ENCODE results near the gene FOXL3.

DNA sequence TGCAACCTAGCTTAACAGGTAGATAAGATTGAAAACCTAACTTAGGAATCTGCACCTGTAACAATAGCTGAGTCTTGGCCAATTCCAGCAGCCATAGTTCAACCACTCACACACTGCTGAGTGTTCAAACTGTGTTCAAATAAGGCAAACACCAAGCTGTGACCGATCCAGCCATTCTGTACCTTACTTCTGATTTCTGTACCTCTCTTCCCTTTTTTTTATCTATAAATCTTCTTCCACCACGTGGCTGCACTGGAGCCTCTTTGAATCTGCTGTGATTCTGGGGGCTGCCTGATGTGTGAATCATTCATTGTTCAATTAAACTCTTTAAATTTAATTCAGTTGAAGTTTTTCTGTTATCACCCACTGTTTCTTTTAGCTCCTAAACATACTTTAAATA lies 15.7 kb upstream of the FOXL3 start:
- no peak for TF ChIP-seq POLR2AphosphoS5 (IDR thresholded peaks at IDR 0.05; ENCODE audit: borderline replicate concordance, low read depth, low read length)
- TF ChIP-seq EZH2 (IDR thresholded peaks at IDR 0.05), result no peak
- TF ChIP-seq FOXP2 (optimal IDR thresholded peaks at IDR 0.05; ENCODE audit: control extremely low read depth, extremely low read length, insufficient read depth), result no peak
